NB4 (cell line): Measurements from ENCODE around the gene STARD4.

Experiments
- MYC ChIP-seq: IDR thresholded peaks from 2 replicates; pipeline ENCODE4 v1.6.1; 2011; ENCODE audit warnings: low read depth, low read length
- POLR2A ChIP-seq: IDR thresholded peaks from 2 replicates; pipeline ENCODE4 v1.6.1; 2011; ENCODE audit warnings: mild to moderate bottlenecking; ENCODE audit not compliant: insufficient read length; ENCODE audit errors: extremely low read depth
- TF ChIP-seq, protein P1 (sequence below): IDR thresholded peaks from one replicate; pipeline ENCODE4 v1.5.1; 2012; ENCODE audit warnings: low read depth, low read length

GRCh38 chr5:111472579-111472978 is 39.8 kb downstream of the STARD4 start:
- TF ChIP-seq, protein P1, sequence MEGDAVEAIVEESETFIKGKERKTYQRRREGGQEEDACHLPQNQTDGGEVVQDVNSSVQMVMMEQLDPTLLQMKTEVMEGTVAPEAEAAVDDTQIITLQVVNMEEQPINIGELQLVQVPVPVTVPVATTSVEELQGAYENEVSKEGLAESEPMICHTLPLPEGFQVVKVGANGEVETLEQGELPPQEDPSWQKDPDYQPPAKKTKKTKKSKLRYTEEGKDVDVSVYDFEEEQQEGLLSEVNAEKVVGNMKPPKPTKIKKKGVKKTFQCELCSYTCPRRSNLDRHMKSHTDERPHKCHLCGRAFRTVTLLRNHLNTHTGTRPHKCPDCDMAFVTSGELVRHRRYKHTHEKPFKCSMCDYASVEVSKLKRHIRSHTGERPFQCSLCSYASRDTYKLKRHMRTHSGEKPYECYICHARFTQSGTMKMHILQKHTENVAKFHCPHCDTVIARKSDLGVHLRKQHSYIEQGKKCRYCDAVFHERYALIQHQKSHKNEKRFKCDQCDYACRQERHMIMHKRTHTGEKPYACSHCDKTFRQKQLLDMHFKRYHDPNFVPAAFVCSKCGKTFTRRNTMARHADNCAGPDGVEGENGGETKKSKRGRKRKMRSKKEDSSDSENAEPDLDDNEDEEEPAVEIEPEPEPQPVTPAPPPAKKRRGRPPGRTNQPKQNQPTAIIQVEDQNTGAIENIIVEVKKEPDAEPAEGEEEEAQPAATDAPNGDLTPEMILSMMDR, result no peak
- TF ChIP-seq MYC (0 out of 2 replicates have a peak, but pooled peaks have one; percentile 30), POLR2A (no peak)
